Endothelial cell of umbilical vein (primary cell): ENCODE results near the gene PTPRT. TPM values are rescaled to one million over a fixed set of nuclear protein-coding genes. Genes with fewer than 3 reads are reported as not detected.

ENCODE experiments used
- BruUV-seq: library from RNA; stranded (reverse); fragments of 400-500 nt; replicated peaks from 2 replicates; lab custom pipeline; 2021; lab: Mats Ljungman, UMichigan
- CTCF ChIA-PET: fragments of 300-600, 350-600 bp; sonication (Branson Sonifier 250); formaldehyde crosslinking; loops from one replicate; lab custom pipeline; 2021; ENCODE audit warnings: antibody characterized with exemption, inconsistent platforms; lab: Charles Lee
- POLR2A ChIA-PET: fragments of 300-600, 350-600 bp; sonication (Branson Sonifier 250); formaldehyde crosslinking; loops from one replicate; lab custom pipeline; 2021; ENCODE audit warnings: antibody characterized with exemption, inconsistent platforms; lab: Charles Lee
- DNase-seq: peaks from one replicate; pipeline ENCODE4 v3.0.0-alpha.2; 2011; ENCODE audit warnings: low read depth, low spot score
- FAIRE-seq: peaks from 2 replicates; lab custom pipeline; 2011; peaks lifted over from hg19 to GRCh38; lab: Jason Lieb, UNC
- H2AFZ ChIP-seq: 2 replicates; pipeline ENCODE4 v1.6.0; 2012; ENCODE audit warnings: low read depth, low read length, control low read depth, inconsistent platforms
- H3K27ac ChIP-seq: 2 replicates; pipeline ENCODE4 v1.5.1; 2011; ENCODE audit warnings: low read depth, mild to moderate bottlenecking, control low read depth, low read length, moderate library complexity; ENCODE audit not compliant: insufficient read depth
- H3K27me3 ChIP-seq, 2 experiments: 2 replicates each; pipeline versions ENCODE4 v1.6.0 to v1.6.1; 2011; ENCODE audit warnings: low read length in 2 of 2, mixed read lengths in 1 of 2; ENCODE audit not compliant: control insufficient read depth in 2 of 2, insufficient read depth in 2 of 2
- H3K36me3 ChIP-seq, 2 experiments: 2 replicates in 1 of 2; 3 replicates in 1 of 2; pipeline ENCODE4 v1.5.1; 2011; ENCODE audit warnings: low read length in 2 of 2, mild to moderate bottlenecking in 1 of 2, moderate library complexity in 1 of 2; ENCODE audit not compliant: control insufficient read depth in 2 of 2, insufficient read depth in 2 of 2; ENCODE audit errors: extremely low read depth in 1 of 2
- H3K4me1 ChIP-seq: 3 replicates; pipeline ENCODE4 v1.5.1; 2011; ENCODE audit warnings: mild to moderate bottlenecking, low read length; ENCODE audit not compliant: control insufficient read depth, insufficient read depth; ENCODE audit errors: extremely low read depth
- H3K4me2 ChIP-seq: 2 replicates; pipeline ENCODE4 v1.6.1; 2011; ENCODE audit warnings: low read length, control low read depth, mixed read lengths; ENCODE audit not compliant: insufficient read depth
- H3K4me3 ChIP-seq, 3 experiments: fragments of 200-600 bp in 1 of 3; sonication (generic), shearing (Covaris generic) in 1 of 3; replicated peaks in 1 of 3; 2 replicates each; pipeline ENCODE4 v1.5.1; 2011 to 2016; ENCODE audit warnings: control low read depth in 3 of 3, low read length in 3 of 3, mild to moderate bottlenecking in 2 of 3, inconsistent platforms in 1 of 3, low read depth in 1 of 3, moderate library complexity in 1 of 3; ENCODE audit not compliant: insufficient read depth in 1 of 3
- H3K79me2 ChIP-seq: 2 replicates; pipeline ENCODE4 v1.6.0; 2012; ENCODE audit warnings: low read length, inconsistent platforms; ENCODE audit not compliant: control insufficient read depth, insufficient read depth
- H3K9ac ChIP-seq: replicated peaks from 2 replicates; pipeline ENCODE3; 2011; ENCODE audit warnings: low read length, control low read depth; ENCODE audit not compliant: insufficient read depth; ENCODE audit errors: extremely low read depth
- H3K9me1 ChIP-seq: replicated peaks from 3 replicates; pipeline ENCODE4 v1.6.0; 2011; ENCODE audit warnings: mild to moderate bottlenecking, low read length; ENCODE audit not compliant: control insufficient read depth, insufficient read depth; ENCODE audit errors: extremely low read depth
- H3K9me3 ChIP-seq: replicated peaks from 2 replicates; pipeline ENCODE4 v1.5.1; 2012; ENCODE audit warnings: low read length, inconsistent platforms; ENCODE audit not compliant: control insufficient read depth, insufficient read depth
- H4K20me1 ChIP-seq: replicated peaks from 2 replicates; pipeline ENCODE3; 2011; ENCODE audit warnings: mild to moderate bottlenecking, low read length; ENCODE audit not compliant: control insufficient read depth, insufficient read depth; ENCODE audit errors: extremely low read depth
- CTCF ChIP-seq, 2 donors: IDR thresholded peaks; 1 replicate in 1 of 2; 2 replicates in 1 of 2; pipeline ENCODE4 v1.5.1; 2011; ENCODE audit warnings: low read length in 2 of 2, mild to moderate bottlenecking in 2 of 2, moderate library complexity in 2 of 2, control low read depth in 1 of 2, inconsistent platforms in 1 of 2, low read depth in 1 of 2; ENCODE audit not compliant: insufficient read depth in 1 of 2; ENCODE audit errors: extremely low read depth in 1 of 2
- EZH2 ChIP-seq: IDR thresholded peaks from 2 replicates; pipeline ENCODE4 v1.6.1; 2012; ENCODE audit warnings: borderline replicate concordance, low read depth, mild to moderate bottlenecking, moderate library complexity, low read length, inconsistent platforms; ENCODE audit not compliant: severe bottlenecking
- FOS ChIP-seq: IDR thresholded peaks from 2 replicates; pipeline ENCODE4 v1.6.1; 2011; ENCODE audit warnings: mild to moderate bottlenecking, low read length, moderate library complexity, borderline replicate concordance; ENCODE audit not compliant: insufficient read depth
- GATA2 ChIP-seq: IDR thresholded peaks from 2 replicates; pipeline ENCODE4 v1.7.0; 2011; ENCODE audit warnings: low read depth, mild to moderate bottlenecking, moderate library complexity, mixed read lengths, low read length; ENCODE audit not compliant: insufficient read length, insufficient read depth
- JUN ChIP-seq: IDR thresholded peaks from 2 replicates; pipeline ENCODE4 v1.6.1; 2011; ENCODE audit warnings: borderline replicate concordance, low read depth; ENCODE audit not compliant: insufficient read length, insufficient read depth
- MAX ChIP-seq: IDR thresholded peaks from 2 replicates; pipeline ENCODE4 v1.6.1; 2011; ENCODE audit not compliant: insufficient read depth, insufficient read length
- MYC ChIP-seq: IDR thresholded peaks from one replicate; pipeline ENCODE4 v1.6.1; 2011; ENCODE audit warnings: mild to moderate bottlenecking, low read depth, low read length
- POLR2A ChIP-seq: IDR thresholded peaks from 2 replicates; pipeline ENCODE4 v1.6.1; 2012; ENCODE audit warnings: low read depth, mild to moderate bottlenecking, control low read depth, low read length
- POLR2AphosphoS5 ChIP-seq: IDR thresholded peaks from 2 replicates; pipeline ENCODE4 v1.6.1; 2012; ENCODE audit warnings: low read depth, mild to moderate bottlenecking, control low read depth, low read length, moderate library complexity; ENCODE audit not compliant: insufficient read depth
- dilution Hi-C: fragments of 300-500 bp; cut with MboI; formaldehyde crosslinking; loops from one replicate; pipeline ENCODE4 v1.15.0; 2019; ENCODE audit warnings: low sequenced_read_pairs; ENCODE audit not compliant: extremely low pct_ligation_motif_present
- intact Hi-C: fragments of 100-400 bp; cut with micrococcal nuclease; formaldehyde crosslinking; loops from one replicate; pipeline ENCODE4 v1.10.0; 2022
- polyA plus RNA-seq, 4 experiments: library from polyadenylated mRNA; depleted of rRNA in 3 of 4; stranded (reverse) in 3 of 4; unstranded in 1 of 4; fragments of >200 nt; gene quantifications; 2 replicates each; pipeline versions ENCODE4 v1.2.1 to v1.2.3, GENCODE V29; 2011 to 2012; ENCODE audit warnings: missing spikeins in 1 of 4
- total RNA-seq: library from RNA; stranded (reverse); gene quantifications from 2 replicates; pipeline ENCODE4 v1.2.3, GENCODE V29; 2021

Gene PTPRT
- total and polyA plus RNA-seq, 2 donors (not counting 3 experiments of a cell fraction or from before 2014, with no cell fraction given) = not detected

DNA sequence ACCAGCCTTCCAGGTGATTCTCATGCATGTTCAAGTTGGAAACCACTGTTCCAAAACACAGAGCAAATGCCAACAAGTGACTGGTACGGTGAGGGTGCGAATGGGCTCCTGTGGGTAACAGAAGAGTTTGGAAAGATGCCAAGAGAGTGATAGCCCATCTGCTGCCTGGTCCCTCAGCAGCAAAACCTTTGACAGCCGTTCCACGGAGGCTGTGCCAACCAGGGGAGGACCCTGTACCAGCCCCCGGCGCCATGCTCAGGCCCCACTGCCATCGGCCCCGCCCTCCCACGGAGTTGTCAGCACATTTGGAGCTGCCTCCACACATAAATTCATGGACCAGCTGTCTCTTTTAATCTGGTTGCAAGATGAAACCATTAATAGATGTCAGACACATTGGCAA, 4.4 kb upstream of the PTPRT start:
- DNase-seq = no peak
- peaks cover 2 to 10% of the 10 kb centered on the region in 2 experiments for H3K27me3 ChIP-seq
- FAIRE-seq = no peak
- H3K9ac ChIP-seq = no peak overlapping the region
- H3K4me2 ChIP-seq = no peak overlapping the region
- no peaks in the 10 kb centered on the region for H3K79me2 ChIP-seq
- H3K27ac ChIP-seq = no peak overlapping the region
- no peaks in the 10 kb centered on the region for H3K4me1 ChIP-seq
- no peaks in the 10 kb centered on the region for H3K9me3 ChIP-seq
- no peak overlapping the region for H2AFZ ChIP-seq
- no peaks in the 10 kb centered on the region for H3K36me3 ChIP-seq
- no peak overlapping the region for H3K4me3 ChIP-seq
- TF ChIP-seq POLR2A (no peak), POLR2AphosphoS5 (no peak), GATA2 (no peak), FOS (no peak), CTCF (IDR thresholded peaks at IDR 0.05; ENCODE audit: extremely low read depth in 1 of 2, insufficient read depth in 1 of 2, low read depth in 1 of 2, low read length in 2 of 2) (no peak), MAX (no peak), JUN (no peak), MYC (no peak), EZH2 (no peak)
- intact Hi-C loops = no loop called here
- no TSS peak for BruUV-seq
- CTCF ChIA-PET = interaction anchor here (4.2 kb wide), 1 partner anchor 1456 kb away, joined by 28 read pairs; no protein-coding TSS in a partner anchor
- dilution Hi-C loops = no loop called here
- H3K9me1 ChIP-seq = no peaks in the 10 kb centered on the region
- no peaks in the 10 kb centered on the region for H4K20me1 ChIP-seq
- POLR2A ChIA-PET = no interaction called here
